ENCODE measurements around the gene IZUMO1. TPM values are rescaled to one million over a fixed set of nuclear protein-coding genes. Genes with fewer than 3 reads are reported as not detected.

IZUMO1 gene
- total and polyA plus RNA-seq, 2 of the 13 experiments (the other 11 are each of a cell fraction or from before 2014, with no cell fraction given) = 0.07 to 0.22 TPM

GRCh38 chr19:48738557-48739403, 7.9 kb downstream of the IZUMO1 start (continued):
- peak; percentile 26; the same call in 1 of the 2 replicates for TF ChIP-seq ZFP91 (CRISPR knock-in tag; IDR thresholded peaks at IDR 0.05; ENCODE audit: borderline replicate concordance)
- TF ChIP-seq ZNF121 (CRISPR knock-in tag; IDR thresholded peaks at IDR 0.05) = peak; percentile 47; the same call in 1 of the 2 replicates
- TF ChIP-seq NCOR1 (IDR thresholded peaks at IDR 0.05; ENCODE audit: borderline replicate concordance, low read length) = no peak
- peak; percentile 75; the same call in 1 of the 2 replicates for TF ChIP-seq ATF7-NPFF (CRISPR knock-in tag; IDR thresholded peaks at IDR 0.05; ENCODE audit: low read depth)
- TF ChIP-seq ZFY (CRISPR knock-in tag; IDR thresholded peaks at IDR 0.05) = peak; percentile 76
- TF ChIP-seq ZBTB40 (IDR thresholded peaks at IDR 0.05) = no peak
- TF ChIP-seq ZBTB40 (CRISPR knock-in tag; IDR thresholded peaks at IDR 0.05) = peak; percentile 39; the same call in 1 of the 2 replicates
- TF ChIP-seq CEBPG (CRISPR knock-in tag; IDR thresholded peaks at IDR 0.05) = no peak
- no peak for TF ChIP-seq MATR3 (CRISPR knock-in tag; IDR thresholded peaks at IDR 0.05)
- no peak for TF ChIP-seq SRSF1 (optimal IDR thresholded peaks at IDR 0.05; ENCODE audit: low read depth, low read length)
- 0 out of 2 replicates have a peak, but pooled peaks have one; percentile 4 for TF ChIP-seq BATF2 (CRISPR knock-in tag; IDR thresholded peaks at IDR 0.05)
- TF ChIP-seq AKNA (CRISPR knock-in tag; IDR thresholded peaks at IDR 0.05; ENCODE audit: borderline replicate concordance) = no peak

Data from HepG2 (cell line).